Esophagus muscularis mucosa (tissue), 4 donors: ENCODE results near the gene WNT11.

Experiments used
- CTCF ChIP-seq, 3 experiments: fragments of 200-600 bp in 2 of 3; fragments of 450-650 bp in 1 of 3; sonication (generic) in 2 of 3; IDR thresholded peaks; one replicate each; pipeline ENCODE4 v1.5.1; 2017 to 2019; ENCODE audit warnings: antibody characterized with exemption in 3 of 3, mild to moderate bottlenecking in 2 of 3, moderate library complexity in 1 of 3
- EP300 ChIP-seq: sonication (generic); formaldehyde crosslinking; IDR thresholded peaks from one replicate; pipeline ENCODE4 v1.6.1; 2017; ENCODE audit warnings: antibody characterized with exemption
- POLR2A ChIP-seq: fragments of 450-650 bp; IDR thresholded peaks from one replicate; pipeline ENCODE4 v1.6.1; 2017; ENCODE audit warnings: antibody characterized with exemption, moderate library complexity, mild to moderate bottlenecking, low read depth
- POLR2AphosphoS5 ChIP-seq, 2 donors: sonication (generic); formaldehyde crosslinking; IDR thresholded peaks; one replicate each; pipeline ENCODE4 v1.6.1; 2017; ENCODE audit warnings: antibody characterized with exemption in 2 of 2

GRCh38 chr11:76172583-76172982 lies 33.7 kb downstream of the WNT11 start:
- TF ChIP-seq CTCF (IDR thresholded peaks at IDR 0.05): no peak
- no peak for TF ChIP-seq POLR2AphosphoS5 (IDR thresholded peaks at IDR 0.05)
- TF ChIP-seq POLR2A: no peak
- no peak for TF ChIP-seq EP300
